A673 (cell line): ENCODE results near the gene THSD4.

Experiments used
- EZH2 ChIP-seq: fragments of 200-600 bp; sonication (generic); IDR thresholded peaks from 2 replicates; pipeline ENCODE4 v1.6.1; 2017; ENCODE audit warnings: borderline replicate concordance, low read depth, mild to moderate bottlenecking, mixed read lengths, antibody characterized with exemption, low read length; ENCODE audit not compliant: poor library complexity, severe bottlenecking
- TF ChIP-seq, protein P1 (sequence below): fragments of 300-800, 200-600 bp; sonication (generic); conservative IDR thresholded peaks from 2 replicates; pipeline ENCODE4 v1.5.1; 2017; ENCODE audit warnings: low read depth, mild to moderate bottlenecking, antibody characterized with exemption, low read length, moderate library complexity, mixed read lengths

GRCh38 chr15:71203586-71204474 is 88.6 kb downstream of the THSD4 start:
- TF ChIP-seq, protein P1, sequence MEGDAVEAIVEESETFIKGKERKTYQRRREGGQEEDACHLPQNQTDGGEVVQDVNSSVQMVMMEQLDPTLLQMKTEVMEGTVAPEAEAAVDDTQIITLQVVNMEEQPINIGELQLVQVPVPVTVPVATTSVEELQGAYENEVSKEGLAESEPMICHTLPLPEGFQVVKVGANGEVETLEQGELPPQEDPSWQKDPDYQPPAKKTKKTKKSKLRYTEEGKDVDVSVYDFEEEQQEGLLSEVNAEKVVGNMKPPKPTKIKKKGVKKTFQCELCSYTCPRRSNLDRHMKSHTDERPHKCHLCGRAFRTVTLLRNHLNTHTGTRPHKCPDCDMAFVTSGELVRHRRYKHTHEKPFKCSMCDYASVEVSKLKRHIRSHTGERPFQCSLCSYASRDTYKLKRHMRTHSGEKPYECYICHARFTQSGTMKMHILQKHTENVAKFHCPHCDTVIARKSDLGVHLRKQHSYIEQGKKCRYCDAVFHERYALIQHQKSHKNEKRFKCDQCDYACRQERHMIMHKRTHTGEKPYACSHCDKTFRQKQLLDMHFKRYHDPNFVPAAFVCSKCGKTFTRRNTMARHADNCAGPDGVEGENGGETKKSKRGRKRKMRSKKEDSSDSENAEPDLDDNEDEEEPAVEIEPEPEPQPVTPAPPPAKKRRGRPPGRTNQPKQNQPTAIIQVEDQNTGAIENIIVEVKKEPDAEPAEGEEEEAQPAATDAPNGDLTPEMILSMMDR, result no peak
- TF ChIP-seq EZH2, result no peak
